ENCODE measurements around the gene ST8SIA6.

Gene ST8SIA6

DNA sequence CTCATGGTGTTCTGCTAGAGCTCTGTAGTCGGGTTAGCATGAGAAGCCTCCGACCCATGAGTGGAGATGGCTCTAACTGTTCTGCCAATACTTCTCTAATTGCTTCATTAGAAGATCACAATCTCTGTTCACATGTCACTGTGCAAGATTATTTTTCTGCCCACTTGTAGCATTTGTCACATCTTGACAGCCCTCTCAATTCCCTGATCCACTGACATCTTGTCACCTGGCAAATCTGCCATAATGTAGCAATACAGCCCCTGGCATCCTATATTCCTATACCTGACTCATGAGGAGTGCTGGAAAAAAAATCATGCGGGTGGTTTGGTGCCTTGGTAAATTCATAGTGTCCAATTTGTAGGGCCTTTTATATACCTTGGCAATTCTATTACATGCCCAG is 58.4 kb downstream of the ST8SIA6 start:
- Histone ChIP-seq H3K27me3 (ENCODE audit: insufficient read depth, low read length) (peaks cover 2% of the 10 kb centered on the region), H2AFZ (ENCODE audit: insufficient read depth, low read length, poor library complexity) (no peak overlapping the region), H4K91ac (ENCODE audit: low read depth, low read length) (no peak overlapping the region), H4K8ac (ENCODE audit: low read depth, low read length) (no peak overlapping the region), H3K79me2 (ENCODE audit: control insufficient read depth, insufficient read depth, low read length, poor library complexity) (no peaks in the 10 kb centered on the region), H2AK5ac (ENCODE audit: low read length) (no peak overlapping the region), H3K9ac (ENCODE audit: low read length) (no peak overlapping the region), H3K4me1 (ENCODE audit: control insufficient read depth in 1 of 2, insufficient read depth in 2 of 2, low read length in 2 of 2) (no peaks in the 10 kb centered on the region), H3K4ac (ENCODE audit: low read depth, low read length) (no peak overlapping the region), H3K23ac (ENCODE audit: low read length) (no peak overlapping the region), H4K12ac (ENCODE audit: low read depth, low read length) (no peak overlapping the region), H3K27ac (ENCODE audit: low read depth, low read length) (no peak overlapping the region), H3K9me3 (ENCODE audit: insufficient read depth, low read depth, low read length) (no peaks in the 10 kb centered on the region), H2BK12ac (ENCODE audit: low read length) (no peak overlapping the region), H3K4me3 (ENCODE audit: low read depth, low read length) (no peak overlapping the region), H3K14ac (ENCODE audit: low read length) (no peak overlapping the region), H2BK5ac (ENCODE audit: low read depth, low read length, poor library complexity) (no peak overlapping the region), H3K18ac (ENCODE audit: low read length) (no peak overlapping the region), H3K79me1 (ENCODE audit: low read length) (no peaks in the 10 kb centered on the region), H3K36me3 (ENCODE audit: control insufficient read depth in 1 of 2, insufficient read depth in 2 of 2, low read length in 2 of 2) (no peaks in the 10 kb centered on the region), H3K4me2 (ENCODE audit: low read length) (no peak overlapping the region), H2BK120ac (ENCODE audit: insufficient read depth, low read length, poor library complexity) (no peak overlapping the region)
- no CpG with 5 or more reads among the region's 3 CpGs for WGBS (ENCODE audit: extremely low coverage, insufficient coverage, insufficient read length)
- DNase-seq, result no peak

DNA sequence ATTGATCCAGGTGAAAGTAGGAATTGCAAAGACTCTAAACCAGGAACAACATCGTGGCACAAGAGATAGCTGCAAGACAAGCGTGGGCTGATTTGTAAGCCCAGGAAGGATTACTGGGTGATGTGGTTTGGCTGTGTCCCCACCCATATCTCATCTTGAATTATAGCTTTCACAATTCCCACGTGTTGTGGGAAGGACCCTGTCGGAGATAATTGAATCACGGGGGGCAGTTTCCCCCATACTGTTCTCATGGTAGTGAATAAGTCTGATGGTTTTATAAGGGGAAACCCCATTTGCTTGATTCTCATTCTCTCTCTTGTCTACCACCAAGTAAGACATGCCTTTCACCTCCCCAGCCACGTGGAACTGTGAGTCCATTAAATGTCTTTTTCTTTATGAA is 59.5 kb downstream of the ST8SIA6 start:
- no peaks in the 10 kb centered on the region for H3K4me1 ChIP-seq (ENCODE audit: control insufficient read depth in 1 of 2, insufficient read depth in 2 of 2, low read length in 2 of 2)
- no peaks in the 10 kb centered on the region for H3K79me1 ChIP-seq (ENCODE audit: low read length)
- no peak overlapping the region for H4K8ac ChIP-seq (ENCODE audit: low read depth, low read length)
- no peak overlapping the region for H2BK120ac ChIP-seq (ENCODE audit: insufficient read depth, low read length, poor library complexity)
- no peak overlapping the region for H3K4me2 ChIP-seq (ENCODE audit: low read length)
- H3K9ac ChIP-seq (ENCODE audit: low read length), result no peak overlapping the region
- no peaks in the 10 kb centered on the region for H3K36me3 ChIP-seq (ENCODE audit: control insufficient read depth in 1 of 2, insufficient read depth in 2 of 2, low read length in 2 of 2)
- H3K18ac ChIP-seq (ENCODE audit: low read length), result no peak overlapping the region
- H2AFZ ChIP-seq (ENCODE audit: insufficient read depth, low read length, poor library complexity), result no peak overlapping the region
- no peak overlapping the region for H4K12ac ChIP-seq (ENCODE audit: low read depth, low read length)
- H3K79me2 ChIP-seq (ENCODE audit: control insufficient read depth, insufficient read depth, low read length, poor library complexity), result no peaks in the 10 kb centered on the region
- no peak overlapping the region for H2BK12ac ChIP-seq (ENCODE audit: low read length)
- WGBS (ENCODE audit: extremely low coverage, insufficient coverage, insufficient read length), result no CpG with 5 or more reads among the region's 6 CpGs
- no peak overlapping the region for H3K4me3 ChIP-seq (ENCODE audit: low read depth, low read length)
- H3K14ac ChIP-seq (ENCODE audit: low read length), result no peak overlapping the region
- no peak overlapping the region for H2BK5ac ChIP-seq (ENCODE audit: low read depth, low read length, poor library complexity)
- no peaks in the 10 kb centered on the region for H3K9me3 ChIP-seq (ENCODE audit: insufficient read depth, low read depth, low read length)
- H3K4ac ChIP-seq (ENCODE audit: low read depth, low read length), result no peak overlapping the region
- no peak overlapping the region for H4K91ac ChIP-seq (ENCODE audit: low read depth, low read length)
- no peak overlapping the region for H3K23ac ChIP-seq (ENCODE audit: low read length)
- H3K27me3 ChIP-seq (ENCODE audit: insufficient read depth, low read length), result peaks cover 2% of the 10 kb centered on the region
- no peak overlapping the region for H2AK5ac ChIP-seq (ENCODE audit: low read length)
- no peak overlapping the region for H3K27ac ChIP-seq (ENCODE audit: low read depth, low read length)
- no peak for DNase-seq

DNA sequence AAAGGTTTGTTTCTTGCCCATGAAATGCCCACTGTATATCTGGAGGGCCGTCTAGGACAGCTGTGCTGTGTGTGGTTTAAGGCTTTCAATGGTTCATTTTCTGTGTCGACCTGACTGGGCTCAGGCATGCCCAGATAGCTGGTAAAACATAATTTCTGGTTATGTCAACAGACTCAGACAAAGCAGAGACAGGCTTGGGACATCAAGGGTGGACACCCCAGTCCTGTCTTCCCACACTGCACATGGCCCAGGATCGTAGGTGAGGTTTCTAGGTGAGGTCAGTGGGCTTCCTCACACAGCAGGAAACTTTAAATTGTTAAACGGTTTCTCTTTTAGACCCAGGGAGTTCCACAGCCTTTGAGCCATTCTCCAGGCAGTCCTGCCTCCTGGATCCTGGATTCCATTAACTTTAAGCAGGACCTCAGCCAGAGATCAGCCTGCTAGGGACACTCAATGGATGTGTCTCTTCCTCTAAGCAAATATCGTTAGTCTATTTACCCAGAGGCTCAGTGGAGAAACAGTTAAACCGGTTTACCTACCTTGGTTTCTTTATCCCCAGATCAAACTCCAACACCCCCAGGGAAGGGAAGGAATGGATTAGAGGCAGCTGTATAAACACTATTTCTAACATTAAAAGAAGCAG is 66.4 kb downstream of the ST8SIA6 start:
- Histone ChIP-seq H3K18ac (ENCODE audit: low read length) (no peak overlapping the region), H3K23ac (ENCODE audit: low read length) (no peak overlapping the region), H2BK120ac (ENCODE audit: insufficient read depth, low read length, poor library complexity) (peak overlapping the region; percentile 68), H2AFZ (ENCODE audit: insufficient read depth, low read length, poor library complexity) (no peak overlapping the region), H3K14ac (ENCODE audit: low read length) (peak overlapping the region; percentile 32), H3K36me3 (ENCODE audit: control insufficient read depth in 1 of 2, insufficient read depth in 2 of 2, low read length in 2 of 2) (peaks cover 0 to 2% of the 10 kb centered on the region in 2 experiments), H3K4me1 (ENCODE audit: control insufficient read depth in 1 of 2, insufficient read depth in 2 of 2, low read length in 2 of 2) (peaks cover 10 to 13% of the 10 kb centered on the region in 2 experiments), H4K8ac (ENCODE audit: low read depth, low read length) (peak overlapping the region; percentile 50), H2BK12ac (ENCODE audit: low read length) (peak overlapping the region; percentile 83), H3K79me2 (ENCODE audit: control insufficient read depth, insufficient read depth, low read length, poor library complexity) (peaks cover 1% of the 10 kb centered on the region), H3K9me3 (ENCODE audit: insufficient read depth, low read depth, low read length) (peaks cover 5% of the 10 kb centered on the region), H2AK5ac (ENCODE audit: low read length) (no peak overlapping the region), H3K4me3 (ENCODE audit: low read depth, low read length) (no peak overlapping the region), H2BK5ac (ENCODE audit: low read depth, low read length, poor library complexity) (peak overlapping the region; percentile 70), H4K91ac (ENCODE audit: low read depth, low read length) (peak overlapping the region; percentile 69), H3K79me1 (ENCODE audit: low read length) (peaks cover 16% of the 10 kb centered on the region), H3K4me2 (ENCODE audit: low read length) (peak overlapping the region; percentile 22), H3K27me3 (ENCODE audit: insufficient read depth, low read length) (no peaks in the 10 kb centered on the region), H4K12ac (ENCODE audit: low read depth, low read length) (peak overlapping the region; percentile 67), H3K27ac (ENCODE audit: low read depth, low read length) (peak overlapping the region; percentile 91), H3K9ac (ENCODE audit: low read length) (no peak overlapping the region), H3K4ac (ENCODE audit: low read depth, low read length) (no peak overlapping the region)
- WGBS (ENCODE audit: extremely low coverage, insufficient coverage, insufficient read length), result no CpG with 5 or more reads among the region's 6 CpGs
- DNase-seq, result peak; percentile 19 to 72

DNA sequence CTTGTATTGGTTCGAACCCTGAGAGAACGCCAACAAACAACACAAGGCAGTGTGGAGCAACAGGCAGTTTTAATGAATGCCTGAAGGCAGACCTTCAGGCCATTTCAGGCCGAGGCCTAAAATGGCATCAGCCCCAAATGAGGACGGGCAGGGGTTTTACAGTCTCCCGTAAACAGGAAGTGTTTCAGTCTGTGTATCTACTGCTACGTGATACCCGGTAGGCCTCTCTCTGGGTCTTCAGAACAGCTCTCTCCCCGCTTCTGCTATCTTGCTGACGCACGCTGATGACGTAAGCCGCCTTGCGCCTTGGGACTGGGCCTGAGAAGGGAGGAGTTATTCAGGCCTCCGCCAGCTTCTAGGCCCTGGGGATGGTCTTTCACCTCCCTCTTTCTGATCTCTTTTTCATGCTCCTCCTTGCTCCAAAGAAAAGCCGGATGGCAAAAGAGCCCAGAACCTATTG is 67.7 kb downstream of the ST8SIA6 start:
- H2BK120ac ChIP-seq (ENCODE audit: insufficient read depth, low read length, poor library complexity), result peak overlapping the region; percentile 23
- H3K79me1 ChIP-seq (ENCODE audit: low read length), result peaks cover 16% of the 10 kb centered on the region
- H3K4me2 ChIP-seq (ENCODE audit: low read length), result no peak overlapping the region
- no peak overlapping the region for H2BK12ac ChIP-seq (ENCODE audit: low read length)
- no peak overlapping the region for H2BK5ac ChIP-seq (ENCODE audit: low read depth, low read length, poor library complexity)
- H4K12ac ChIP-seq (ENCODE audit: low read depth, low read length), result no peak overlapping the region
- peaks cover 5% of the 10 kb centered on the region for H3K9me3 ChIP-seq (ENCODE audit: insufficient read depth, low read depth, low read length)
- H3K4me3 ChIP-seq (ENCODE audit: low read depth, low read length), result no peak overlapping the region
- peak; percentile 97 to 99 for DNase-seq
- H3K4ac ChIP-seq (ENCODE audit: low read depth, low read length), result no peak overlapping the region
- H3K79me2 ChIP-seq (ENCODE audit: control insufficient read depth, insufficient read depth, low read length, poor library complexity), result peaks cover 1% of the 10 kb centered on the region
- no peaks in the 10 kb centered on the region for H3K27me3 ChIP-seq (ENCODE audit: insufficient read depth, low read length)
- no peak overlapping the region for H3K18ac ChIP-seq (ENCODE audit: low read length)
- H3K9ac ChIP-seq (ENCODE audit: low read length), result no peak overlapping the region
- H4K91ac ChIP-seq (ENCODE audit: low read depth, low read length), result peak overlapping the region; percentile 15
- peak overlapping the region; percentile 1 for H4K8ac ChIP-seq (ENCODE audit: low read depth, low read length)
- peaks cover 0 to 2% of the 10 kb centered on the region in 2 experiments for H3K36me3 ChIP-seq (ENCODE audit: control insufficient read depth in 1 of 2, insufficient read depth in 2 of 2, low read length in 2 of 2)
- H2AFZ ChIP-seq (ENCODE audit: insufficient read depth, low read length, poor library complexity), result no peak overlapping the region
- no peak overlapping the region for H3K27ac ChIP-seq (ENCODE audit: low read depth, low read length)
- peaks cover 10 to 13% of the 10 kb centered on the region in 2 experiments for H3K4me1 ChIP-seq (ENCODE audit: control insufficient read depth in 1 of 2, insufficient read depth in 2 of 2, low read length in 2 of 2)
- WGBS (ENCODE audit: extremely low coverage, insufficient coverage, insufficient read length), result no CpG with 5 or more reads among the region's 15 CpGs
- H3K14ac ChIP-seq (ENCODE audit: low read length), result no peak overlapping the region
- H3K23ac ChIP-seq (ENCODE audit: low read length), result no peak overlapping the region
- no peak overlapping the region for H2AK5ac ChIP-seq (ENCODE audit: low read length)
